ENCODE measurements around the gene KHDC1. TPM values are rescaled to one million over a fixed set of nuclear protein-coding genes. Genes with fewer than 3 reads are reported as not detected.
"Not testable (repeated sequence)": the region's sequence is repeated elsewhere in the genome, so short reads cannot be mapped to it uniquely, and the experiment has no call there.

The KHDC1 gene
- total RNA-seq, 2 experiments from 2014 or later: 1.1 to 1.6 TPM

- Mint-ChIP-seq H3K9me3 (no peaks in the 10 kb centered on the region), H3K27me3 (ENCODE audit: low read depth) (no peaks in the 10 kb centered on the region), H3K36me3 (ENCODE audit: low read depth) (no peaks in the 10 kb centered on the region), H3K27ac (no peak overlapping the region), H3K4me1 (ENCODE audit: low read depth) (no peaks in the 10 kb centered on the region), H3K4me3 (no peak overlapping the region)
- intact Hi-C loops (cut with micrococcal nuclease): loop anchor here (1.0 kb wide), 2 partner anchors 41 to 103 kb away; no protein-coding TSS in a partner anchor
- CTCF ChIA-PET: interaction anchor here (0.6 to 1.7 kb wide), 7 partner anchors 15 to 225 kb away, joined by 3 to 13 read pairs (median 4); no protein-coding TSS in a partner anchor
- DNase-seq: no peak
Observed at GRCh38 chr6:73285674-73286283, 22.8 kb upstream of the KHDC1 start.

DNA sequence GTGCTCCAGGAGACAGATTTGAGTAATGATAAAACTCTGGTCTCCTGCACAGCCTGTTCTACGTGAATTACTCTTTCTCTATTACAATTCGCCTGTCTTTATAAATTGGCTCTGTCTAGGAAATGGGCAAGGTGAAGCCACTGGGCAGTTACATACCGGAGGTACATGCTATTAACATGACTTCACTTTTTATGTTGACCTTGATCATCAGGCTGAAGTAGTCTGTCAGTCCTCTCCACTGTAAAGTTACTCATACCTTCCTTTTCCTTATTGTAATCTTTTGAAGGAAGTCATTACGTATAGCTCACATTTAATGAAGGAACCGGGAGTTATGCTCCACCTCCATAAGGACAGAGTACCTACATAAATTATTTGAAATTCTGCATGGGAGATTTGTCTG is 19.9 kb upstream of the KHDC1 start:
- no peaks in the 10 kb centered on the region for H3K27me3 Mint-ChIP-seq (ENCODE audit: low read depth)
- no peaks in the 10 kb centered on the region for H3K4me1 Mint-ChIP-seq (ENCODE audit: low read depth)
- no peak overlapping the region for H3K27ac Mint-ChIP-seq
- H3K4me3 Mint-ChIP-seq: no peak overlapping the region
- intact Hi-C loops (cut with micrococcal nuclease): no loop called here
- CTCF ChIA-PET: interaction anchor here (0.7 kb wide), 1 partner anchor 11 kb away, joined by 3 read pairs; no protein-coding TSS in a partner anchor
- no peaks in the 10 kb centered on the region for H3K9me3 Mint-ChIP-seq
- no peak for DNase-seq
- no peaks in the 10 kb centered on the region for H3K36me3 Mint-ChIP-seq (ENCODE audit: low read depth)

- H3K36me3 Mint-ChIP-seq (ENCODE audit: low read depth); intact Hi-C loops (cut with micrococcal nuclease); H3K27me3 Mint-ChIP-seq (ENCODE audit: low read depth); CTCF ChIA-PET; H3K4me1 Mint-ChIP-seq (ENCODE audit: low read depth); H3K27ac Mint-ChIP-seq; H3K4me3 Mint-ChIP-seq; DNase-seq; H3K9me3 Mint-ChIP-seq: not testable (repeated sequence)
Observed at GRCh38 chr6:73281684-73282083, 18.7 kb upstream of the KHDC1 start.

GRCh38 chr6:73269296-73269695 is 6.3 kb upstream of the KHDC1 start:
- Mint-ChIP-seq H3K4me1 (ENCODE audit: low read depth) (peaks cover 16% of the 10 kb centered on the region), H3K36me3 (ENCODE audit: low read depth) (peaks cover 20% of the 10 kb centered on the region)
- DNase-seq; H3K27ac Mint-ChIP-seq; H3K27me3 Mint-ChIP-seq (ENCODE audit: low read depth); H3K9me3 Mint-ChIP-seq; H3K4me3 Mint-ChIP-seq; CTCF ChIA-PET: not testable (repeated sequence)
- intact Hi-C loops (cut with micrococcal nuclease): loop anchor here (10.0 kb wide), 1 partner anchor 346 kb away; no protein-coding TSS in a partner anchor

- intact Hi-C loops (cut with micrococcal nuclease): loop anchor here (10.0 kb wide), 1 partner anchor 346 kb away; no protein-coding TSS in a partner anchor
- CTCF ChIA-PET; H3K4me3 Mint-ChIP-seq; DNase-seq; H3K27ac Mint-ChIP-seq; H3K27me3 Mint-ChIP-seq (ENCODE audit: low read depth); H3K9me3 Mint-ChIP-seq: not testable (repeated sequence)
- peaks cover 19% of the 10 kb centered on the region for H3K36me3 Mint-ChIP-seq (ENCODE audit: low read depth)
- H3K4me1 Mint-ChIP-seq (ENCODE audit: low read depth): peaks cover 20% of the 10 kb centered on the region
Observed at GRCh38 chr6:73268896-73269295, 5.9 kb upstream of the KHDC1 start.

DNA sequence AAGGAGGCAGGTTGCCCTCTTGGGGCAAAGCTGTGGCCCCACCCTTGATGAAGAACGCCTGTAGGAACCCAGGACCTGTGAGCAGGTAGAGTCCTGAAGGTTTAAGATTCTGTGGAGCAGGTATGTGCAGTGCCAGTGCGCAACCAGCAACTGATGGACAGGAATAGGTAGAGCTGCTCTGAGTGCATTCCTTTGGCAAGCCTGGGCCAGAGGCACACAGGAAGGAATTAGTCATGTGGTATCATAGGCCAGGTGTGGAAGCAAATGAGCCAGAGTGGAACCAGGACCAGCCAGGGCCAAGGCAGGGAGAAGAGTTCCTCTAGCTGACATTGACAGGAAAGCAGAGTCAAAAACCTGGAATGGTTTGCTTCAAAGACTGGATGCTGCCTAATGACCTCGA is 1.4 kb upstream of the KHDC1 start:
- no peak overlapping the region for H3K27ac Mint-ChIP-seq

GRCh38 chr6:73263570-73263909 is 544 bp upstream of the KHDC1 start:
- Mint-ChIP-seq H3K9me3 (no peaks in the 10 kb centered on the region), H3K4me1 (ENCODE audit: low read depth) (peaks cover 30% of the 10 kb centered on the region), H3K4me3 (peak overlapping the region; percentile 80), H3K27me3 (ENCODE audit: low read depth) (no peaks in the 10 kb centered on the region), H3K36me3 (ENCODE audit: low read depth) (peaks cover 19% of the 10 kb centered on the region), H3K27ac (peak overlapping the region; percentile 56)
- intact Hi-C loops (cut with micrococcal nuclease): loop anchor here (1.0 to 10.0 kb wide), 6 partner anchors 188 to 851 kb away; partner anchors contain the start of gene EEF1A1
- CTCF ChIA-PET: interaction anchor here (1.5 kb wide), 1 partner anchor 126 kb away, joined by 5 read pairs; no protein-coding TSS in a partner anchor
- no peak for DNase-seq

More for the DNA sequence above, 1.4 kb upstream of the KHDC1 start:
- peaks cover 30% of the 10 kb centered on the region for H3K4me1 Mint-ChIP-seq (ENCODE audit: low read depth)
- peak overlapping the region; percentile 80 for H3K4me3 Mint-ChIP-seq
- peaks cover 19% of the 10 kb centered on the region for H3K36me3 Mint-ChIP-seq (ENCODE audit: low read depth)
- H3K9me3 Mint-ChIP-seq: no peaks in the 10 kb centered on the region
- no peaks in the 10 kb centered on the region for H3K27me3 Mint-ChIP-seq (ENCODE audit: low read depth)
- intact Hi-C loops (cut with micrococcal nuclease): loop anchor here (5.0 to 10.0 kb wide), 2 partner anchors 258 to 350 kb away; partner anchors contain the start of gene EEF1A1
- DNase-seq: peak; percentile 18
- CTCF ChIA-PET: interaction anchor here (0.5 to 1.5 kb wide), 3 partner anchors 12 to 182 kb away, joined by 3 to 5 read pairs (median 3); no protein-coding TSS in a partner anchor

- Mint-ChIP-seq H3K36me3 (ENCODE audit: low read depth) (no peaks in the 10 kb centered on the region), H3K9me3 (no peaks in the 10 kb centered on the region), H3K27ac (no peak overlapping the region), H3K4me3 (no peak overlapping the region), H3K4me1 (ENCODE audit: low read depth) (peaks cover 8% of the 10 kb centered on the region), H3K27me3 (ENCODE audit: low read depth) (no peaks in the 10 kb centered on the region)
- CTCF ChIA-PET: no interaction called here
- intact Hi-C loops (cut with micrococcal nuclease): no loop called here
- DNase-seq: no peak
Observed at GRCh38 chr6:73258721-73259120, 4.3 kb downstream of the KHDC1 start.

GRCh38 chr6:73254323-73254722 is 8.7 kb downstream of the KHDC1 start:
- H3K36me3 Mint-ChIP-seq (ENCODE audit: low read depth); H3K27me3 Mint-ChIP-seq (ENCODE audit: low read depth); intact Hi-C loops (cut with micrococcal nuclease); CTCF ChIA-PET; H3K4me1 Mint-ChIP-seq (ENCODE audit: low read depth); H3K4me3 Mint-ChIP-seq; H3K27ac Mint-ChIP-seq; DNase-seq; H3K9me3 Mint-ChIP-seq: not testable (repeated sequence)

- H3K27me3 Mint-ChIP-seq (ENCODE audit: low read depth): no peaks in the 10 kb centered on the region
- no peak overlapping the region for H3K4me3 Mint-ChIP-seq
- DNase-seq: no peak
- intact Hi-C loops (cut with micrococcal nuclease): no loop called here
- CTCF ChIA-PET: no interaction called here
- H3K27ac Mint-ChIP-seq: no peak overlapping the region
- H3K36me3 Mint-ChIP-seq (ENCODE audit: low read depth): no peaks in the 10 kb centered on the region
- no peaks in the 10 kb centered on the region for H3K9me3 Mint-ChIP-seq
- H3K4me1 Mint-ChIP-seq (ENCODE audit: low read depth): no peaks in the 10 kb centered on the region
Observed at GRCh38 chr6:73252703-73253102, 10.3 kb downstream of the KHDC1 start.

DNA sequence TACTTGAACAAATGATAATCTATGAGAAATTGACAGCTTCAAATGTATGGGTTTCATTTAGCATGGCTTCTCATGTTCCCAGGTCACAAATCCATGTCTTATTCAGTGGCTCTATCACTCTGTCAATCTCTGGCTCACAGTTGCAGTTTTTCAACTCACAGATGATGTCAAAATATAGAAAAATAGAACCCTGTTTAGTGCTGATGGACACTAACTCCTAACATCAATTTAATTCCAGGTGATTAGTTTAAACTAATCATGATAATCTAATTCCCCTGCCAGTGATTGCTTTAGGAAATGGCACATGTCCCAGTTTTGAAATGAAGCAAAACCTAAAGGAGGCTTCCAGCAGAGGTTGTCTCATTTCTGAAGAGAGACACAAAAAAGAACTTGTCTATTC is 13.0 kb downstream of the KHDC1 start:
- H3K4me1 Mint-ChIP-seq (ENCODE audit: low read depth): no peaks in the 10 kb centered on the region
- no peak overlapping the region for H3K27ac Mint-ChIP-seq

DNA sequence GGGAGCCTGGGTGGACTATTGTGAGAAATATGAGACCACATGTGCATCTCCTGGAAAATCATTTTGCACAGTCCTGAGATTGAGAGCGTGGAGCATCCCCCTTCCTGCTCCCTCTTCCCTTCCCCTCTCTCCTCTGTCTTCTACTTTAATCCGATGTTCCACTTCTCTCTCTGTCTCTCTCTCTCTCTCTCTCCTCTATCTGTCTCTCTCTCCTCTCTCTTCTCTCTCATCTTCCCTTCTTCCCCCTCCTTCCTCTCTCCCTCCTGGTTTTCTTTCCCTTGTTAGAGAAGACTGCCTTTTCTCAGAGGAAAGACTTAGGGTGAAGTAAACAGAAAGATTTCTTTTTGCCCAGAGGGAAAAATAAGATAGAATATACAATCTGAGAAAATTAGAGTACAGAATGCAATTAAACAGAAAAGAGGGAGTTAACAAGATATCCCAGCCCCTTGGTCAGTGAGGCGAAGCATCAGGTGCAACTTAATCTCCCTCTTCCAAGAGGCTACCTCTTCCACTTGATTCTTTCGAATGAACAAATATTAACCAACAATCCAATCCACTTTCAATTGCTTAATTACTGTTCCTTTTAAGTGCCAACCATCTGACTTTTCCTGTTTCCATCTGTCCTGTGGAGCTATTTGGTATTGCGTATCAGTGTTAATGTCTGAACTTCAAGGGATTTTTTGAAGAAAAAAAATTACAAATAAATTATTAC is 14.6 kb downstream of the KHDC1 start:
- CTCF ChIA-PET: interaction anchor here (0.6 kb wide), 1 partner anchor 72 kb away, joined by 3 read pairs; no protein-coding TSS in a partner anchor
- Mint-ChIP-seq H3K9me3 (no peaks in the 10 kb centered on the region), H3K4me3 (no peak overlapping the region), H3K36me3 (ENCODE audit: low read depth) (no peaks in the 10 kb centered on the region), H3K27ac (no peak overlapping the region), H3K4me1 (ENCODE audit: low read depth) (no peaks in the 10 kb centered on the region), H3K27me3 (ENCODE audit: low read depth) (no peaks in the 10 kb centered on the region)
- DNase-seq: no peak
- intact Hi-C loops (cut with micrococcal nuclease): no loop called here

More for the DNA sequence above, 13.0 kb downstream of the KHDC1 start:
- CTCF ChIA-PET: no interaction called here
- no peak for DNase-seq
- H3K36me3 Mint-ChIP-seq (ENCODE audit: low read depth): no peaks in the 10 kb centered on the region
- no peak overlapping the region for H3K4me3 Mint-ChIP-seq
- no peaks in the 10 kb centered on the region for H3K9me3 Mint-ChIP-seq
- no peaks in the 10 kb centered on the region for H3K27me3 Mint-ChIP-seq (ENCODE audit: low read depth)
- intact Hi-C loops (cut with micrococcal nuclease): no loop called here

DNA sequence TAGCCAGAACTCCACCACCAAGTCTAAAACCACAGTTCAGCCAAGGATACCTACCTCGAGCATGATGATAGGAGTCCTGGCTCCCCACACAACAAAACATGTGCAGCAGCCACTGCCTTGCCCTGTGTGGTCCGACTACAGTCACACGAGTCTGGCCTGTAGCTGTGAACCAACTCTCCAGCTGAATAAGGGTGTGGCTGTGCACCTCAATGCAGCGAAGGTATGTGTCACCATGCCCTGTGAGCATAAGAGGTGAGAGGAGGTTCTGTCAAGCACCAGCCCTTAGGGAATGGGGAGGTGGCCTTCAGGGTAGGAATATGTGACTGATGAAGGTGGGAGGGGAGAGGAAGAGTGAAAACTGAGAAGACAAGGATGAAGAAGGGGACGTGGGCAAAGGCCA is 21.0 kb downstream of the KHDC1 start:
- H3K4me1 Mint-ChIP-seq (ENCODE audit: low read depth): no peaks in the 10 kb centered on the region
- H3K27me3 Mint-ChIP-seq (ENCODE audit: low read depth): no peaks in the 10 kb centered on the region
- intact Hi-C loops (cut with micrococcal nuclease): no loop called here
- H3K4me3 Mint-ChIP-seq: no peak overlapping the region
- no peak overlapping the region for H3K27ac Mint-ChIP-seq
- no peaks in the 10 kb centered on the region for H3K36me3 Mint-ChIP-seq (ENCODE audit: low read depth)
- H3K9me3 Mint-ChIP-seq: no peaks in the 10 kb centered on the region
- CTCF ChIA-PET: no interaction called here
- no peak for DNase-seq

Data from activated naive CD4-positive, alpha-beta T cell treated with anti-CD3 and anti-CD28 coated beads for 36 hours (primary cell).